HCT116 (cell line): ENCODE results near the gene SMC6. TPM values are rescaled to one million over a fixed set of nuclear protein-coding genes. Genes with fewer than 3 reads are reported as not detected.

Source experiments
- ATAC-seq: fragments of 200-7000 bp; cut with Tn5 transposase; 2 replicates; pipeline ENCODE4 v1.9.1; 2020; ENCODE audit warnings: mild to moderate bottlenecking, moderate library complexity
- BruUV-seq: library from RNA; stranded (reverse); fragments of 400-500 nt; replicated peaks from 2 replicates; lab custom pipeline; 2021; lab: Mats Ljungman, UMichigan
- CTCF ChIA-PET: fragments of 300-600 bp; sonication (Branson Sonifier 250); formaldehyde crosslinking; loops from one replicate; lab custom pipeline; 2021; ENCODE audit warnings: antibody characterized with exemption; lab: Charles Lee
- POLR2A ChIA-PET: fragments of 300-600, 350-600 bp; sonication (Branson Sonifier 250); formaldehyde crosslinking; loops from one replicate; lab custom pipeline; 2021; ENCODE audit warnings: antibody characterized with exemption; lab: Charles Lee
- RAD21 ChIA-PET, 2 experiments: fragments of 300-600 bp; sonication (Branson Sonifier 250); formaldehyde crosslinking; loops; one replicate each; lab custom pipeline; 2023; ENCODE audit warnings: low total read pairs in 2 of 2; ENCODE audit not compliant: uncharacterized antibody in 2 of 2, unreplicated experiment in 2 of 2, low non-redundant PET in 1 of 2; lab: Charles Lee
- DNase-seq: peaks from one replicate; pipeline ENCODE4 v3.0.0-alpha.2; 2010; ENCODE audit warnings: low read depth, low spot score
- H2AFZ ChIP-seq: fragments of 200-600 bp; shearing (Covaris generic), sonication (generic); 2 replicates; pipeline ENCODE4 v1.6.1; 2017; ENCODE audit warnings: low read depth, mixed run types, mixed read lengths, antibody characterized with exemption, low read length; ENCODE audit not compliant: poor library complexity, severe bottlenecking
- H3K27ac ChIP-seq: 2 replicates; pipeline ENCODE4 v1.5.1; 2012; ENCODE audit warnings: low read depth, low read length
- H3K27me3 ChIP-seq: fragments of 200-600 bp; sonication (generic); 2 replicates; pipeline ENCODE4 v1.6.1; 2016; ENCODE audit warnings: mixed run types, low read length, mixed read lengths; ENCODE audit not compliant: insufficient read depth
- H3K36me3 ChIP-seq, 2 experiments: fragments of 200-500 bp in 1 of 2; fragments of 200-600 bp in 1 of 2; sonication (Bioruptor generic) in 1 of 2; sonication (generic) in 1 of 2; 2 replicates each; pipeline versions ENCODE4 v1.5.1 to v1.6.1; 2014 to 2016; ENCODE audit warnings: low read length in 2 of 2, inconsistent platforms in 1 of 2, mixed read lengths in 1 of 2, mixed run types in 1 of 2; ENCODE audit not compliant: insufficient read depth in 2 of 2, control insufficient read depth in 1 of 2
- H3K4me1 ChIP-seq, 2 experiments: fragments of 200-600 bp in 1 of 2; sonication (generic) in 1 of 2; 2 replicates each; pipeline versions ENCODE4 v1.5.1 to v1.6.1; 2012 to 2017; ENCODE audit warnings: low read length in 2 of 2, inconsistent platforms in 1 of 2, mild to moderate bottlenecking in 1 of 2, mixed read lengths in 1 of 2, mixed run types in 1 of 2, moderate library complexity in 1 of 2; ENCODE audit not compliant: insufficient read depth in 2 of 2, control insufficient read depth in 1 of 2
- H3K4me2 ChIP-seq: fragments of 200-600 bp; sonication (generic); 2 replicates; pipeline ENCODE4 v1.6.1; 2017; ENCODE audit warnings: mixed run types, low read length, mixed read lengths
- H3K4me3 ChIP-seq, 2 experiments: fragments of 200-600 bp in 1 of 2; sonication (generic) in 1 of 2; replicated peaks in 1 of 2; 2 replicates each; pipeline ENCODE4 v1.5.1; 2011 to 2016; ENCODE audit warnings: low read length in 2 of 2, control low read depth in 1 of 2, low read depth in 1 of 2, mild to moderate bottlenecking in 1 of 2, mixed read lengths in 1 of 2, mixed run types in 1 of 2
- H3K79me2 ChIP-seq: fragments of 200-600 bp; sonication (generic); 2 replicates; pipeline ENCODE4 v1.6.1; 2017; ENCODE audit warnings: mild to moderate bottlenecking, mixed run types, low read length, moderate library complexity, mixed read lengths; ENCODE audit not compliant: insufficient read depth
- H3K9ac ChIP-seq: fragments of 200-600 bp; sonication (generic); 2 replicates; pipeline ENCODE4 v1.6.1; 2016; ENCODE audit warnings: low read length, mixed read lengths
- H3K9me2 ChIP-seq: fragments of 200-600 bp; sonication (generic), shearing (Covaris generic); 2 replicates; pipeline ENCODE4 v1.6.1; 2017; ENCODE audit warnings: mixed run types, mild to moderate bottlenecking, moderate library complexity; ENCODE audit not compliant: insufficient read depth
- H3K9me3 ChIP-seq, 2 experiments: fragments of 200-500 bp in 1 of 2; fragments of 200-600 bp in 1 of 2; sonication (Bioruptor generic) in 1 of 2; sonication (generic) in 1 of 2; 2 replicates each; pipeline ENCODE4 v1.6.1; 2014 to 2017; ENCODE audit warnings: low read length in 2 of 2, mixed read lengths in 2 of 2, inconsistent platforms in 1 of 2, low read depth in 1 of 2, mild to moderate bottlenecking in 1 of 2, mixed run types in 1 of 2, moderate library complexity in 1 of 2; ENCODE audit not compliant: control insufficient read depth in 1 of 2, insufficient read depth in 1 of 2
- H4K20me1 ChIP-seq: fragments of 200-600 bp; sonication (generic), shearing (Covaris generic); 2 replicates; pipeline ENCODE4 v1.6.1; 2017; ENCODE audit warnings: mixed run types, mild to moderate bottlenecking, moderate library complexity; ENCODE audit not compliant: insufficient read depth
- CBX3 ChIP-seq: IDR thresholded peaks from 2 replicates; pipeline ENCODE4 v1.6.1; 2012; ENCODE audit warnings: low read depth
- EGR1 ChIP-seq: IDR thresholded peaks from 2 replicates; pipeline ENCODE4 v1.6.1; 2012; ENCODE audit warnings: low read depth
- ELF1 ChIP-seq: IDR thresholded peaks from 2 replicates; pipeline ENCODE4 v1.6.1; 2012; ENCODE audit warnings: low read depth, borderline replicate concordance
- EZH2 ChIP-seq: fragments of 200-600 bp; sonication (generic); IDR thresholded peaks from 2 replicates; pipeline ENCODE4 v1.6.1; 2017; ENCODE audit warnings: antibody characterized with exemption, mixed run types
- FOSL1 ChIP-seq: IDR thresholded peaks from 2 replicates; pipeline ENCODE4 v1.6.1; 2012; ENCODE audit warnings: low read depth
- JUND ChIP-seq: IDR thresholded peaks from 2 replicates; pipeline ENCODE4 v1.6.1; 2012
- POLR2A ChIP-seq: IDR thresholded peaks from 2 replicates; pipeline ENCODE4 v1.7.0; 2011; ENCODE audit warnings: borderline replicate concordance; ENCODE audit not compliant: insufficient read depth, insufficient read length; ENCODE audit errors: extremely low read depth
- POLR2AphosphoS5 ChIP-seq: IDR thresholded peaks from 2 replicates; pipeline ENCODE4 v1.6.1; 2011; ENCODE audit warnings: mild to moderate bottlenecking, low read depth, low read length, moderate library complexity
- RAD21 ChIP-seq: IDR thresholded peaks from 2 replicates; pipeline ENCODE4 v1.6.1; 2012; ENCODE audit warnings: low read depth, mild to moderate bottlenecking
- SP1 ChIP-seq: IDR thresholded peaks from 2 replicates; pipeline ENCODE4 v1.6.1; 2012; ENCODE audit warnings: low read depth
- TCF7L2 ChIP-seq: IDR thresholded peaks from 2 replicates; pipeline ENCODE4 v1.7.0; 2011; ENCODE audit warnings: borderline replicate concordance, inconsistent platforms; ENCODE audit not compliant: insufficient read depth, insufficient read length; ENCODE audit errors: extremely low read depth
- YY1 ChIP-seq: IDR thresholded peaks from 2 replicates; pipeline ENCODE4 v1.6.1; 2011; ENCODE audit warnings: low read length, low read depth, moderate library complexity, mild to moderate bottlenecking; ENCODE audit not compliant: insufficient replicate concordance; ENCODE audit errors: extremely low read depth
- ZFX ChIP-seq: fragments of 450-650 bp; IDR thresholded peaks from 2 replicates; pipeline ENCODE4 v1.6.1; 2017
- ZNF274 ChIP-seq: fragments of 200-500 bp; sonication (Bioruptor generic); IDR thresholded peaks from 2 replicates; pipeline ENCODE4 v1.6.1; 2014; ENCODE audit warnings: mild to moderate bottlenecking, low read depth, low read length, inconsistent platforms
- intact Hi-C: fragments of 100-400 bp; cut with micrococcal nuclease; formaldehyde crosslinking; loops from 2 replicates; pipeline ENCODE4 v1.10.0; 2022
- total RNA-seq: library from RNA; stranded (reverse); gene quantifications from one replicate; pipeline ENCODE4 v1.2.1, GENCODE V29; 2021; ENCODE audit not compliant: unreplicated experiment
- TF ChIP-seq, protein P1 (sequence below): IDR thresholded peaks from 2 replicates; pipeline ENCODE4 v1.6.1; 2012
- TF ChIP-seq, protein P2 (sequence below): IDR thresholded peaks from 2 replicates; pipeline ENCODE4 v1.6.1; 2012; ENCODE audit warnings: low read depth
- TF ChIP-seq, protein P3 (sequence below): IDR thresholded peaks from 2 replicates; pipeline ENCODE4 v1.6.1; 2011; ENCODE audit warnings: mild to moderate bottlenecking, low read length, moderate library complexity; ENCODE audit not compliant: insufficient replicate concordance; ENCODE audit errors: extremely low read depth

SMC6 gene
- total RNA-seq, 1 experiment from 2014 or later, result 26.4 TPM

DNA sequence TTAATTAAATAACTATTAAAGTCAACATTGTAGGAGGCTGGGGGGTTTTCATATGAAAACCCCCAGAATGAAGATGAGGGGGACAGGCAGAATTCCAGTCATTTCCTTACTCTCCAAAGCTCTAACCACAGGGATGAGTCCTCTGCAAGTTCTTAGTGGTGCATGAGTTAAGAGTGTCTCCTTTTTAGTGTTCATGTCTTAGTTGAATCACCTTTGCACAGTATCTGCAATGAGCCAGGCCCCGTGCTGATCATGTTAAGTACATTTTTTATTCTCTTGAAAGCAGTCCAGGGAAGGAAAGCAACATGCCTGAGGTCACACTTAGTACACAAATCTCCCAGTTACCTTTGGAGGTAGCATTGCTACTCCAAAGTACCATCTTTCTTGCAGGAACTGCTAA is 36.9 kb upstream of the SMC6 start:
- Histone ChIP-seq H3K36me3 (no peaks in the 10 kb centered on the region), H3K27ac (no peak overlapping the region), H3K4me3 (no peak overlapping the region), H3K9me3 (no peaks in the 10 kb centered on the region), H3K9me2 (no peaks in the 10 kb centered on the region), H3K4me2 (no peak overlapping the region), H3K9ac (no peak overlapping the region), H3K4me1 (no peaks in the 10 kb centered on the region), H2AFZ (no peak overlapping the region), H3K79me2 (no peaks in the 10 kb centered on the region), H3K27me3 (peaks cover 18% of the 10 kb centered on the region), H4K20me1 (no peaks in the 10 kb centered on the region)
- no peak for DNase-seq
- BruUV-seq, result no TSS peak
- ChIA-PET CTCF (no interaction called here), POLR2A (no interaction called here), RAD21 (no interaction called here)
- no peak for ATAC-seq
- TF ChIP-seq POLR2AphosphoS5, result no peak
- no peak for TF ChIP-seq SP1
- TF ChIP-seq CBX3, result no peak
- TF ChIP-seq, protein P1, sequence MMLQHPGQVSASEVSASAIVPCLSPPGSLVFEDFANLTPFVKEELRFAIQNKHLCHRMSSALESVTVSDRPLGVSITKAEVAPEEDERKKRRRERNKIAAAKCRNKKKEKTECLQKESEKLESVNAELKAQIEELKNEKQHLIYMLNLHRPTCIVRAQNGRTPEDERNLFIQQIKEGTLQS, result no peak
- no peak for TF ChIP-seq YY1
- TF ChIP-seq ELF1, result no peak
- no peak for TF ChIP-seq TCF7L2
- no peak for TF ChIP-seq FOSL1
- TF ChIP-seq ZNF274, result no peak
- no peak for TF ChIP-seq POLR2A
- TF ChIP-seq, protein P2, sequence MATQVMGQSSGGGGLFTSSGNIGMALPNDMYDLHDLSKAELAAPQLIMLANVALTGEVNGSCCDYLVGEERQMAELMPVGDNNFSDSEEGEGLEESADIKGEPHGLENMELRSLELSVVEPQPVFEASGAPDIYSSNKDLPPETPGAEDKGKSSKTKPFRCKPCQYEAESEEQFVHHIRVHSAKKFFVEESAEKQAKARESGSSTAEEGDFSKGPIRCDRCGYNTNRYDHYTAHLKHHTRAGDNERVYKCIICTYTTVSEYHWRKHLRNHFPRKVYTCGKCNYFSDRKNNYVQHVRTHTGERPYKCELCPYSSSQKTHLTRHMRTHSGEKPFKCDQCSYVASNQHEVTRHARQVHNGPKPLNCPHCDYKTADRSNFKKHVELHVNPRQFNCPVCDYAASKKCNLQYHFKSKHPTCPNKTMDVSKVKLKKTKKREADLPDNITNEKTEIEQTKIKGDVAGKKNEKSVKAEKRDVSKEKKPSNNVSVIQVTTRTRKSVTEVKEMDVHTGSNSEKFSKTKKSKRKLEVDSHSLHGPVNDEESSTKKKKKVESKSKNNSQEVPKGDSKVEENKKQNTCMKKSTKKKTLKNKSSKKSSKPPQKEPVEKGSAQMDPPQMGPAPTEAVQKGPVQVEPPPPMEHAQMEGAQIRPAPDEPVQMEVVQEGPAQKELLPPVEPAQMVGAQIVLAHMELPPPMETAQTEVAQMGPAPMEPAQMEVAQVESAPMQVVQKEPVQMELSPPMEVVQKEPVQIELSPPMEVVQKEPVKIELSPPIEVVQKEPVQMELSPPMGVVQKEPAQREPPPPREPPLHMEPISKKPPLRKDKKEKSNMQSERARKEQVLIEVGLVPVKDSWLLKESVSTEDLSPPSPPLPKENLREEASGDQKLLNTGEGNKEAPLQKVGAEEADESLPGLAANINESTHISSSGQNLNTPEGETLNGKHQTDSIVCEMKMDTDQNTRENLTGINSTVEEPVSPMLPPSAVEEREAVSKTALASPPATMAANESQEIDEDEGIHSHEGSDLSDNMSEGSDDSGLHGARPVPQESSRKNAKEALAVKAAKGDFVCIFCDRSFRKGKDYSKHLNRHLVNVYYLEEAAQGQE, result no peak
- TF ChIP-seq EGR1, result no peak
- TF ChIP-seq EZH2, result no peak
- TF ChIP-seq JUND, result no peak
- TF ChIP-seq, protein P3, sequence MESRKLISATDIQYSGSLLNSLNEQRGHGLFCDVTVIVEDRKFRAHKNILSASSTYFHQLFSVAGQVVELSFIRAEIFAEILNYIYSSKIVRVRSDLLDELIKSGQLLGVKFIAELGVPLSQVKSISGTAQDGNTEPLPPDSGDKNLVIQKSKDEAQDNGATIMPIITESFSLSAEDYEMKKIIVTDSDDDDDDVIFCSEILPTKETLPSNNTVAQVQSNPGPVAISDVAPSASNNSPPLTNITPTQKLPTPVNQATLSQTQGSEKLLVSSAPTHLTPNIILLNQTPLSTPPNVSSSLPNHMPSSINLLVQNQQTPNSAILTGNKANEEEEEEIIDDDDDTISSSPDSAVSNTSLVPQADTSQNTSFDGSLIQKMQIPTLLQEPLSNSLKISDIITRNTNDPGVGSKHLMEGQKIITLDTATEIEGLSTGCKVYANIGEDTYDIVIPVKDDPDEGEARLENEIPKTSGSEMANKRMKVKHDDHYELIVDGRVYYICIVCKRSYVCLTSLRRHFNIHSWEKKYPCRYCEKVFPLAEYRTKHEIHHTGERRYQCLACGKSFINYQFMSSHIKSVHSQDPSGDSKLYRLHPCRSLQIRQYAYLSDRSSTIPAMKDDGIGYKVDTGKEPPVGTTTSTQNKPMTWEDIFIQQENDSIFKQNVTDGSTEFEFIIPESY, result no peak
- TF ChIP-seq ZFX, result no peak
- no peak for TF ChIP-seq RAD21
- intact Hi-C loops, result no loop called here
